Stomach (tissue), 4 donors: Measurements from ENCODE around the gene GOLGA1.

Experiments used
- CTCF ChIP-seq, 7 experiments: fragments of 450-650 bp in 4 of 7; fragments of 200-600 bp in 3 of 7; sonication (generic) in 3 of 7; IDR thresholded peaks; one replicate each; pipeline ENCODE4 v1.5.1; 2016 to 2019; ENCODE audit warnings: antibody characterized with exemption in 7 of 7, control low read depth in 2 of 7, mild to moderate bottlenecking in 1 of 7
- EP300 ChIP-seq: sonication (generic); formaldehyde crosslinking; IDR thresholded peaks from one replicate; pipeline ENCODE4 v1.6.1; 2017; ENCODE audit warnings: antibody characterized with exemption
- POLR2A ChIP-seq, 4 donors: fragments of 450-650 bp; IDR thresholded peaks; one replicate each; pipeline ENCODE4 v1.6.1; 2016; ENCODE audit warnings: antibody characterized with exemption in 4 of 4, control low read depth in 2 of 4, mild to moderate bottlenecking in 1 of 4, moderate library complexity in 1 of 4
- POLR2AphosphoS5 ChIP-seq, 3 donors: sonication (generic); formaldehyde crosslinking; IDR thresholded peaks; one replicate each; pipeline ENCODE4 v1.6.1; 2016; ENCODE audit warnings: antibody characterized with exemption in 3 of 3

GRCh38 chr9:124828489-124829333 lies 112.2 kb downstream of the GOLGA1 start:
- TF ChIP-seq POLR2AphosphoS5 (IDR thresholded peaks at IDR 0.05) (no peak), CTCF (IDR thresholded peaks at IDR 0.05) (no peak), EP300 (no peak), POLR2A (IDR thresholded peaks at IDR 0.05) (no peak)
